Kidney glomerular epithelial cell (primary cell): Measurements from ENCODE around the gene TJP3.
A peak's percentile ranks its signal among the peaks of the same experiment; 100 is the strongest.

ENCODE experiments used
- DNase-seq: peaks from one replicate; lab custom pipeline; 2025; lab: John Stamatoyannopoulos, UW

TJP3 gene

DNA sequence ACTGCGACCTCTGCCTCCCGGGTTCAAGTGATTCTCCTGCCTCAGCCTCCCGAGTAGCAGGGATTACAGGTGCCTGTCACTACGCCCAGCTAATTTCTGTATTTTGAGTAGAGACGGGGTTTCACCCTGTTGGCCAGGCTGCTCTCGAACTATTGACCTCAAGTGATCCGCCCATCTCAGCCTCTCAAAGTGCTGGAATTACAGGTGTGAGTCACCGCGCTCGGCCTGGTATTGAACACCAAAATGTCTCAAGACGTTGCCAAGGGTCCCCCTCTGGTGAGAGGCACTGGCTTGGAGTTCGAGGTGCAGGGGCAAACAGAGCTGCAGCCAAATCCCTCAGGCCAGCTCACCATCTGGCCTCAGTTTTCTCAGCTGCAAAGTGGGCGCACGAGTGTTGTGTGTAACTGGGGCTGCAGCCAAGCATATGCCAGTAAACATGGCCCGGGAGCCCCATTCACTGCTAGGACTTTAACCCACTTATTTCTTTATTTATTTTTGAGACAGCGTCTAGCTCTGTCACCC lies 8.0 kb downstream of the TJP3 start:
- no peak for DNase-seq

DNA sequence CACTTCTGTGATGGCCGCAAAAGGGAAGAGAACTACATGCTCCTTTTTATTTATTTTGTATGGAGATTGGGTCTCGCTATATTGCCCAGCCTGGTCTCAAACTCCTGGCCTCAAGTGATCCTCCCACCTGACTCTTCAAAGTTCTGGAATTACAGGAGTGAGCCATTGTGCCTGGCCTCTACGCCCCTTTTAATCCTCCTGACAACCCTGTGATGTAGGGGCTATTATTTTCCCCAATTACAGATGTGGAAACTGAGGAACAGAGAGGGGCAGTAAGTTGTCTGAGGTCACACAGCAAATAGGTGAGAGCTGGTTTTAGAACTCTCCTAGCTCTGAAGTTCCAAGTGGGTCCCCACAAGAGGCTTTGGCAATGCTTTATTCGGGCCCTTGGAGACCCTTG lies 11.7 kb downstream of the TJP3 start:
- no peak for DNase-seq

DNA sequence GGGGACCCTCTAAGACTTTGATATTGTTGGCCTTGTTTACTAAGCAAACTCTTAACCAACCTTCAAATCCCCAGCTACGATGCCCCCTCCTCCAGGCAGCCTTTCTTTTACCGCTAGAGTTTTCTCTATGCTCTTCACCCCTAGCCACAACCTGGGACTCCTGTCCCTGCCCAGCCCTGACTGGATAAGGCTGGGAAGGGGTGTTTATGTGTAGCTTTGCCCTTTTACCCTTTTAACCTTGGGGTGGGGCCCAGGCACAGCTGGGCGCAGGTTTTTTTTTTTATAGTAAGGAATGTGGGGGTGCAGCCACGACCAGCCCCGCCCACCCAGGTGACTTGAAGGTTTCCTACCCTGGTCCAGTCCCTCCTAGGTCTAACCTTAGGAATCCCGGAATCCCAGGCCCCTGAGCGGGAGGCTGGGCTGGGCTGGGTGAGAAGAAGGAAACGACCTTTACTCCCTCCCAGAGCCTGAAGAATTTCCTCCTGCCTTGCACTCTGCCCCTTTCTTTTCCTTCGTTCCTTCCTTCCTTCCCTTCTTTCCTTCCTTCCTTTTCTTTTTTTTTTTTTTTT lies 12.2 kb downstream of the TJP3 start:
- no peak for DNase-seq

DNA sequence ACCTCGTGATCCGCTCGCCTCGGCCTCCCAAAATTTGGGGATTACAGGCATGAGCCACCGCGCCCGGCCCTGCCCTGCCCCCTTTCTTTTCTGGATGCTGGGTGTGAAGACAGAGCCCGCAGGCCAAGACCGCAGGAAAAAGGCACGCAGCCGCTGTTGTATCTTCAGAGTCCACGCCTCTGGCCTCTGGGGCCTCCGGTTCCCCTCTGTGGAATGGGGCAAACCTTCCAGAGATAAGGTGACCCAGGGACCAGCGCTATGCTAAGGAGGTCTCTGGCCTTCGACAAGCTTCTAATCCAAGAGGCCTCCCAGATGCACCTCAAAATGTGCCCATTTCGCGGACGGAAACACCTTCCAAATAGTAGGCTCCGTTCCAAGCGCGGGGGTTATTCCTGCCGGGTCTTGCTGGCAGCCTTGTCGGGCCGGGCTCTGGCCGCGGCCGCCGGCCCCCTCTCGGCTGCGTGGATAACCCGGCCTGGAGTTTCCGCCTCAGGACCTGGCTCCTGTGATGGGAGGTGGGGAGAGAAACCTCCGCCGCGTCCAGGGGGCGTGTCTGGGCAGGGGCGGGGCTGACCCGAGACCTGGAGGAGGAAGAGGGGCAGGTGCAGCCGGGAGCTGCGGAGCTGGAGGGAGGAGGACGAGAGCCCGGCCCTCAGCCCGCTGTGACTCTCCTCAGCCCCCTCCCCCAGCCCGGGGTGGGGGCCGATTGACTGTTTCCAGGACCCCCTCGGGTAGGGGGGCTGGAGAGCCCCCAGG lies 13.1 kb downstream of the TJP3 start:
- DNase-seq, result peak; percentile 64

DNA sequence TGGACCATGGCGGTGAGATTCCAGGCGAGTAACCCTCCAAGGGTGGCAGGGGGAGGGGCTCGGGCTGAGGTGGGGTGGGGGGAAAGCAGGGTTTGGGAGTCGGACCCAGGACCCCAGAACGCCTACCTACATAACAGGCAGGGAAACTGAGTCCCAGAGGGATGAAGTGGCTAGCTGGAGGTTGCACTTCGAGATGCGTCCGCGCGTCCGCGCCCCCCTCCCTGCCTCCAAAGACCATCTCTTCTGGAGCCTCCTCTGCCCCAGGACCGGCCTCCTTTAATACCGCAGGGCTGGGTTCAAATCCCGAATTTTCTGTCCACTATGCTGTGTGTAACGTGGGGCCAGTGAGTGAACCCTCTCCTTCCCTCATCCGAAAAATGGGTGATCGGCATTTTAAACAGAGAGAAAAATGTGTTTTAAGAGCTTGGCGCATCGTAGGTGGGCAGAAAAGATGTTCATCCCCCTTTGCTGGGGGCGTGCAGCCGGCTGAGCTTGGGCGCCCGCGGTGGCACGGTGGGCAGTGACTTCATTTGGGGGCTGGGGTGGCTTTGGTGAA lies 13.8 kb downstream of the TJP3 start:
- no peak for DNase-seq

DNA sequence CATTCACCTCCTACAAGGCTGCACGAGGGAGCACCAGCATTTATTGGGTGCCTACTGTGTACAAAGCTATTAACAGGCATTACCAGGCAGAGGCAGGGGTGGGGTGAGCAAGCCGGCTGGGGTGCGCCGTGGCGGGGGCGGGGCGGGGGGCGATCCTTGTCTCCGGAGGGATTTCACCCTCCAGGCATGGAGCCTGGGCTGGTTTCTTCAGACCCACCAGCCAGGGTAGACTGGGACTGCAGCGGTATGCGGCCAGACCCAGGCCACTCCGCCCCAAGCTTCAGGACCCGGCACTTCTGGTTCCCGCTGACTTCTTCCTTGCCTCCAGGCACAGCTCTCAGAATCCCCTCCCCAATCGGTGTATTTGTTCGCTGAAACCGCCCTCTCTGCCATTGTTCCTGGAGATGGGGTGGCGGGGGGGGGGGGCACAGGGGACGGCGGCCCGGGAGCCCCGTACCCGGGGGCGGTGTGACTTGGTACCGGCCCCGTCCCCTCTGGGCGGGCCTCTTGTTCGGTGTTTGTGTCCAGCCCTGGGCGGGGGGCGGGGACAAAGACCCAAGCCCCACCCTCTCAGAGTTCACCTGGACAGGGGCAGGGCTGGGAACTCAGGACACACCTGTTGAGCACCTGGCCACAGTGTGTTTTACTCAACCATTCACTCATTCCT lies 14.4 kb downstream of the TJP3 start:
- no peak for DNase-seq

DNA sequence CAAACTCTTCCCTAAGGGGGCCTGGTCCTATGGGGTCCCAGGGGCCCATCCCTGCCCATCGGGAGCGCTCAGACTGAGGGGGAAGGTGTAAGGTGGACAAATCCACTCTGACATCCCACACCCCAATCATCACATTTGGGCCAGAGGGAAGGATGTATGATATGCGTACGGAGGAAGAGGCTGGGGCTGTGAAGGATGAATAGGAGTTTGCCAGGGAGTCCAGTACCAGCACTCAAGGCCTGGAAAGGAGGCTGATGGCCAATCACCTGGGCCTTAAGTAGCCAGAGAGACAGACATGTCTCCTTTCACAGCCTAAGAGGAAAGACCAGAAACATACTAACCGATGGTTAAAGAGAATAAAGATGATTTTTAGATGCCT lies 14.9 kb downstream of the TJP3 start:
- no peak for DNase-seq

DNA sequence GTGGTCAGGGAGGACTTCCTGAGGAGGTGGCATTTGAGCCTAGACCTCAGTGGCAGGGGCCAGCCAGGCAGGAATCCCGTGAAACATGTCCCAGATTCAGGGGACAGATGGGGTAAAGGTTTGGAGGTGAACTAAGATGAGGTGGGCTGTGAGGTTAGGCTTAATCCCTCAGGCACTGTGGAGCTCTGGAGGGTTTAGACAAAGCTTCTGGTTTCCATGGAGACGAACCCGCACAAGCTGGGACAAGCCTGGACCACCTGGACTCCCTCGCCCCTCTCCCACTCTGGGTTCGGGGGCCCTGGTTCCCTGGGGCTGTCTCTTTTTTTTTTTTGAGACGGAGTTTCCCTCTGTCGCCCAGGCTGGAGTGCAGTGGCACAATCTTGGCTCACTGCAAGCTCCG lies 15.7 kb downstream of the TJP3 start:
- no peak for DNase-seq

DNA sequence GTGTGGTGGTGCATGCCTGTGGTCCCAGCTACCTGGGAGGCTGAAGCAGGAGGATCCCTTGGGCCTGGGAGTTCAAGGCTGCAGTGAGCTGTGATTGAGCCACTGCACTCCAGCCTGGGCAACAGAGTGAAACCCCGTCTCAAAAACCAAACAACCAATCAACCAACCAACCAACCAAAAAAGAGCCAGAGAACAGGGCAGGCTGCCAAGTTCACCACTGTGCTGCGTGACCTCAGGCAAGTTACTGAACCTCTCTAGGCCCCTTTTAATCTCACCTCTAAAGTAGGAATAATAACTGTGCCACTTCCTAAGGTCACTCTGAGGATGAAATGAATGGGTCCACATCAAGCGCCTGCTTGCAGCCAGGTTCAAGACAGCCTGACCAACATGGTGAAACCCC lies 16.9 kb downstream of the TJP3 start:
- DNase-seq, result no peak

DNA sequence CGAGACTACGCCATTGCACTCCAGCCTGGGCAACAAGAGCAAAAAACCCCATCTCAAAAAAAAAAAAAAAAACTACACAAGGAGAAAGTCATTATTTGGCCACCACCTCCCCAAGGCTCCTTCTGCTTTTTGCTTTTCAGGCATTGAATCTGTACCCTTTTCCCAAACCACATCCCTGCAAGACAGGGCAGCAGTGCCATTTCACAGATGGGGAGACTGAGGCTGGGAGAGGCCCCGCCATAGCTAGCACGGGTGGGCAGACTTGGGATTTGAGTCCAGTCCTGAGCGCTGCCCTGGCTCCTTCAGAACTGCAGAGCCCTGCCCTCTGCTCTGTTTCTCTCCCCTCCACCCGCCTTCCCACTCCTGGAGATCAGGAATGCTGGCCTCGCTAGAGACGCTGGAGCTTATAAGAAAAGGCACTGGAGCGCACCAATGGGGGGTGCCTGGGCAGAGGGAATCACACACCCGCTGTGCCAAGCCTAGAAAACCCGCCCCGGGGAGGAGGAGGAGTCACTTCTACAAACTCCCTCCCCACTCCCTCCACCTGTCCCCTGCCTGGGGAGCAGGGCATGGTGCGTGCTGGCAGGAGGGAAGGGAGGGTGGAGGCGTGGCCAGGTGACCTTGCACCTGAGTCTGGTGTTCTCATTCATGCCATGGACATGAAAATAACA lies 17.6 kb downstream of the TJP3 start:
- peak; percentile 43 for DNase-seq

DNA sequence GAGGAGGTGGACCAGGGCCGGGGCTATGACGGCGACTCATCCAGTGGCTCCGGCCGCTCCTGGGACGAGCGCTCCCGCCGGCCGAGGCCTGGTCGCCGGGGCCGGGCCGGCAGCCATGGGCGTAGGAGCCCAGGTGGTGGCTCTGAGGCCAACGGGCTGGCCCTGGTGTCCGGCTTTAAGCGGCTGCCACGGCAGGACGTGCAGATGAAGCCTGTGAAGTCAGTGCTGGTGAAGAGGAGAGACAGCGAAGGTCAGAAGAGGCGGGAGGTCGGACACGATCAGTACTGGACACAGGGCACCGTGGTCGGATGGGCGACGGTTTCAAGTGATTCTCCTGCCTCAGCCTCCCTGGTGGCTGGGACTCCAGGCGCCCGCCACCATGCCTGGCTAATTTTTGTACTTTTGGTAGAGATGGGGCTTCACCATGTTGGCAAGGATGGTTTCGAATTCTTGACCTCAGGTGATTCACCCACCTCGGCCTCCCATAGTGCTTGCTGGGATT lies 22.3 kb downstream of the TJP3 start:
- DNase-seq, result no peak

DNA sequence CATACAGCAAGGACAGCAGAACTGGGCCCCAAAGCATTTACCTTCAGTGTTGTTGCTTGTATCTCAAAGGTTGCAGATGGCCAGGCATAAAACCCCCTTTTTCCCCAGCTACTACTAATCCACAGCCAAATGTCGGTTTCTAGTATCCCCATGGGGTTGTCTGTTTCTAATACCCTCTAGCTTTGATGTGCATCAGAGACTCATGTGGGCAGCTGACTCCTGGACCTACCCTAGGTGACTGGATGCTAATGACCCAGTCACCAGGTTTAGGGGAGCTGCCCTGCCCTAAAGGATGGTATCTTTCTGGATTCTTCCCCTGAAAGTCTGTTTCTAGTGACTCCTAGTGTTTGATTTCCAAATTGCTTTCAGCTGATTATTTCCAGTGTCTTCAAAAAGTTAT lies 23.9 kb downstream of the TJP3 start:
- no peak for DNase-seq

DNA sequence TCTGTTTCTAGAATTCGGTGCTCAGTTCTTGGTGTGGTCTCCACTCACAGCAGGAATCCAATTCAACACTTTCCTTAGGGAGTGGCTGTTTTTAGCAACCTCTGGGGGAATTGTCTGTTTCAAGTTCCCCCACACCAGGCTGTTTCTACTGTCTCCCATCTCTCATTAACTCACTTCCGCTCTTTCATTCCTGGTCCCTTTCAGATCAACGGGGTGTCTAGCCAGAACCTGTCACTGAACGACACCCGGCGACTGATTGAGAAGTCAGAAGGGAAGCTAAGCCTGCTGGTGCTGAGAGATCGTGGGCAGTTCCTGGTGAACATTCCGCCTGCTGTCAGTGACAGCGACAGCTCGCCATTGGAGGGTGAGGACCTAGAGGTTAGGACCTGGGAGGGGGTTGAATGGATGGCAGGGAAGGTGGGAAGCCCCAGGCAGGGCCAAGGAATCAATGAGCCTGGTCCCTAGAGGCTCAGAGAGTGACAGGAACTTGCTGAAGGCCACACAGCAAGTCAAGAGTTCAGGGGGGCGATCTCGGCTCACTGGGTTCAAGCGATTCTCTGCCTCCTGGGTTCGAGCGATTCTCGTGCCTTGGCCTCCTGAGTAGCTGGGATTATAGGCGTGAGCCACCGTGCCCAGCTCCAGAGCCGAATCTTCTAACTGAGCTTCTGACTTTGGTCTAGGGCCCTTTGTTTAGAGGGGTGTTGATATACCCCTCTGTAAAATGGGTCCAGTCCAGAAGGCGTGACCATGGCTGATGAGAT lies 25.5 kb downstream of the TJP3 start:
- DNase-seq, result no peak

DNA sequence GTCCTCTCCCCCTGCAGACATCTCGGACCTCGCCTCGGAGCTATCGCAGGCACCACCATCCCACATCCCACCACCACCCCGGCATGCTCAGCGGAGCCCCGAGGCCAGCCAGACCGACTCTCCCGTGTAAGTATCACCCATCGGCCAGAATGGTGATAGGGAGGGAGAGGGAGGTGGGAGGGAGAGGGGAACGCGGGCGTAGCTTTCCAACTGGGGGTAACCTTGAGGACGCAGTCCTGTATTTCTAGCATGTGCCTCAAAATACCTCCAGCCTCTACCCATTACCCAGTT lies 26.1 kb downstream of the TJP3 start:
- no peak for DNase-seq

DNA sequence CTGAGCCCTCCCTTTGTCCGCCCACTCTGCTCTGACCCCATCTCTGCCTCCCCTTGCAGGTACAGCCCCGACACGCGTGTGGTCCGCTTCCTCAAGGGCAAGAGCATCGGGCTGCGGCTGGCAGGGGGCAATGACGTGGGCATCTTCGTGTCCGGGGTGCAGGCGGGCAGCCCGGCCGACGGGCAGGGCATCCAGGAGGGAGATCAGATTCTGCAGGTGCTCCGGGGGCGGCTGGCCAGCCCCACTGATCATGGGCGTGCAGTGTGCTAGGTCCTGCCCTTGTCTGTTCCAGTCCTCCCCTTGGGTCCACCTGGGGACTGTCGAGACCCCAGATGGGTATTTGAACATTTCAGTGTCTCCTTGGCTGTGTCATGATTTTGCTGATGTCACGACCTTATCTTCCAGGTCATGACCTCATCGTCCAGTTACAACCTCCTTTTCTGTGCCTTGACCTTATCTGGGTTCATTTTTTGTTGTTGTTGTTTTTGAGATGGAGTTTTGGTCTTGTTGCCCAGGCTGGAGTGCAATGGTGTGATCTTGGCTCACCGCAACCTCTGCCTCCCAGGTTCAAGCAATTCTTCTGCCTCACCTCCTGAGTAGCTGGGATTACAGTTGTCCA lies 28.0 kb downstream of the TJP3 start:
- no peak for DNase-seq

DNA sequence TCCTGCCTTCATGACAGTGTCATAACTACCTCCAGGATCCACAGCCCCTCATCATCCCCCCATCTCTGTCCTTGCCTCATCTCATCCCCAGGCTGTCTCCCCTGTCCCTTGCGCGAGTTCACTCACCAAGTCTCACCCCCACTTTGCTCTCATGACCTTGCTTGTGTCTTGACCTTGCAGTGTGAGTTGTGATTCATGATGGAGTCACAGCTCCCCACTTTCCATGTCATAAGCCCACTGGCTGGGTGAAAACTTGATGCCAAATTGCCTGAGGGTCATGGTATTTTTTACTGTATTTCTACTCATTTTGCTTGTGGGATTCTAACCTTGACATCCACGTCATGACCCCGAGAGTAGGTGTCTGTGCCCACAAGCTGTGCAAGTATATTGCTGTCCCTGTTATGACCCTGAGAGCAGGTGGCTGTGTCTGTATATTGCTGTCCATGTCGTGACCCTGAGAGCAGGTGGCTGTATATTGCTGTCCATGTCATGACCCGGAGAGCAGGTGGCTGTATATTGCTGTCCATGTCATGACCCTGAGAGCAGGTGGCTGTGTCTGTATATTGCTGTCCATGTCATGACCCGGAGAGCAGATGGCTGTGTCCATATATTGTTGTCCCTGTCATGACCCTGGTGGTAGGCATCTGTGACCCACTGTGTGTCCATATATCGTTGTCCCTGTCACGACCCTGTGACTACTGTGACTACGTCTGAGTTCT lies 29.5 kb downstream of the TJP3 start:
- no peak for DNase-seq

DNA sequence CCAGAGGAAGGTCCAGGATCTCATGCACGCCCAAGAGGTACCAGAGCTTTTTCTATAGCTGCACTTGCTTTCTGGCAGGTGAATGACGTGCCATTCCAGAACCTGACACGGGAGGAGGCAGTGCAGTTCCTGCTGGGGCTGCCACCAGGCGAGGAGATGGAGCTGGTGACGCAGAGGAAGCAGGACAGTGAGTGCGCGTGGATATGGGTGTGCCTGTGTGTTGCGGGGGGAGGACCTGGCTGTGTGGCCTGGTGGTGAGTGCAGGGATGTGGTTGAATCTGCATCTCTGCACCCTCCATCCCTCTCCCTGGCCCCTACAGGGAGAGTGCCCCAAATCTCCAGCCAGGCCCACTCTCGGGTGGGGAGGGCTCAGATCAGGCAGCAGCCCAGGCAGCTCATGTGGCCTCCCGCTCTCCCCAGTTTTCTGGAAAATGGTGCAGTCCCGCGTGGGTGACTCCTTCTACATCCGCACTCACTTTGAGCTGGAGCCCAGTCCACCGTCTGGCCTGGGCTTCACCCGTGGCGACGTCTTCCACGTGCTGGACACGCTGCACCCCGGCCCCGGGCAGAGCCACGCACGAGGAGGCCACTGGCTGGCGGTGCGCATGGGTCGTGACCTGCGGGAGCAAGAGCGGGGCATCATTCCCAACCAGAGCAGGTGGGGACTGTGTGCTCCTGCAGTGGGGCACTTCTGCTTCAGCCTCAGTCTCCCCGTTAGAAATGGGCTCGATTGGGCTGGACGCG lies 30.5 kb downstream of the TJP3 start:
- DNase-seq, result no peak

DNA sequence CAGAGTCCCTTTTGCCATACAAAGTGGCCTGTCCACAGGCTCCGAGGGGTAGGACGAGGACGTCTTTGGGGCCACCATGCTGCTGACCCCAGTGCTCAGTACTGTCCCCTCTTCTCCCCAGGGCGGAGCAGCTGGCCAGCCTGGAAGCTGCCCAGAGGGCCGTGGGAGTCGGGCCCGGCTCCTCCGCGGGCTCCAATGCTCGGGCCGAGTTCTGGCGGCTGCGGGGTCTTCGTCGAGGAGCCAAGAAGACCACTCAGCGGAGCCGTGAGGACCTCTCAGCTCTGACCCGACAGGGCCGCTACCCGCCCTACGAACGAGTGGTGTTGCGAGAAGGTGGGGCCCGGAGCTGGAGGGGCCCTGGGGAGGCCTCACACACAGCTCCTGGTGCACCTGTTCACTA lies 32.2 kb downstream of the TJP3 start:
- DNase-seq, result no peak

DNA sequence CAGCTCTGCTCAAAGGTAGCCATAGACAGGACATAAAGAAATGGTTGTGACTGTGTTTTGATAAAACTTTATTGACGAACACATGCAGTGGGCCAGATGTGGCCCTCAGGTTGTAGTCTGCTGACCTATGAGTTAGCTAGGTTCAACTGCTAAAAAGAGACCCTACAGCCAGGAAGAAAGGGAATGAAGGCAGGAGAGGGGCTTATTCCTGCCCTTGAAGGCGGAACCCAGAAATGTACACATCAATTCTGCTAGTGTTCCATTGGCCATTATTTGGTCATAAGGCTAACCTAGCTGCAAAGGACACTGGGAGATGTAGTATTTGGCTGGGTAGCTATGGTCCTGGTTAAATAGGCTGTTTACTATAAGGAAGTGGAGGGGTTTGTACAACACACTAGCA lies 35.3 kb downstream of the TJP3 start:
- no peak for DNase-seq
